Panc1 (cell line): Measurements from ENCODE around the gene CIC. TPM values are rescaled to one million over a fixed set of nuclear protein-coding genes. Genes with fewer than 3 reads are reported as not detected.

Source experiments
- ATAC-seq: fragments of 200-7000 bp; cut with Tn5 transposase; 2 replicates; pipeline ENCODE4 v1.9.1; 2020; ENCODE audit warnings: mild to moderate bottlenecking, moderate library complexity
- BruUV-seq: library from RNA; stranded (reverse); fragments of 400-500 nt; replicated peaks from 2 replicates; lab custom pipeline; 2021; lab: Mats Ljungman, UMichigan
- CTCF ChIA-PET: fragments of 300-600 bp; sonication (Branson Sonifier 250); formaldehyde crosslinking; loops from one replicate; lab custom pipeline; 2022; ENCODE audit warnings: antibody characterized with exemption; lab: Charles Lee
- POLR2A ChIA-PET: fragments of 300-600 bp; sonication (Branson Sonifier 250); formaldehyde crosslinking; loops from one replicate; lab custom pipeline; 2022; ENCODE audit warnings: antibody characterized with exemption; lab: Charles Lee
- DNase-seq: peaks from one replicate; pipeline ENCODE4 v3.0.0-alpha.2; 2010; ENCODE audit warnings: low read depth, low spot score
- H3K27ac ChIP-seq: 2 replicates; pipeline ENCODE4 v1.5.1; 2011; ENCODE audit warnings: mild to moderate bottlenecking, low read length, inconsistent platforms
- H3K27me3 ChIP-seq: fragments of 200-500 bp; sonication (Bioruptor generic); 2 replicates; pipeline ENCODE4 v1.6.0; 2014; ENCODE audit warnings: low read length, inconsistent platforms; ENCODE audit not compliant: control insufficient read depth, insufficient read depth
- H3K36me3 ChIP-seq: fragments of 200-500 bp; sonication (Bioruptor generic); 2 replicates; pipeline ENCODE4 v1.5.1; 2014; ENCODE audit warnings: inconsistent platforms, mild to moderate bottlenecking, low read length, moderate library complexity; ENCODE audit not compliant: control insufficient read depth, insufficient read depth
- H3K4me1 ChIP-seq: 2 replicates; pipeline ENCODE4 v1.5.1; 2011; ENCODE audit warnings: inconsistent platforms, mild to moderate bottlenecking, low read length, moderate library complexity; ENCODE audit not compliant: control insufficient read depth, insufficient read depth
- H3K4me3 ChIP-seq, 2 experiments: 2 replicates each; pipeline ENCODE4 v1.5.1; 2011 to 2012; ENCODE audit warnings: low read depth in 2 of 2, low read length in 2 of 2, mild to moderate bottlenecking in 2 of 2, inconsistent platforms in 1 of 2, moderate library complexity in 1 of 2
- H3K9me3 ChIP-seq: fragments of 200-500 bp; sonication (Bioruptor generic); 2 replicates; pipeline ENCODE4 v1.5.1; 2014; ENCODE audit warnings: low read depth, mild to moderate bottlenecking, inconsistent platforms, low read length, moderate library complexity; ENCODE audit not compliant: control insufficient read depth, insufficient read depth
- CTCF ChIP-seq: fragments of 450-650 bp; IDR thresholded peaks from 2 replicates; pipeline ENCODE4 v1.5.1; 2017; ENCODE audit warnings: mild to moderate bottlenecking
- POLR2AphosphoS5 ChIP-seq: IDR thresholded peaks from 2 replicates; pipeline ENCODE4 v1.6.1; 2012; ENCODE audit warnings: mild to moderate bottlenecking, low read depth, low read length, moderate library complexity
- REST ChIP-seq, 2 experiments: IDR thresholded peaks; 2 replicates each; pipeline ENCODE4 v1.6.1; 2011 to 2012; ENCODE audit warnings: low read depth in 2 of 2, control low read depth in 1 of 2, low read length in 1 of 2, mild to moderate bottlenecking in 1 of 2, moderate library complexity in 1 of 2; ENCODE audit not compliant: insufficient read depth in 1 of 2
- SIN3A ChIP-seq: IDR thresholded peaks from 2 replicates; pipeline ENCODE4 v1.6.1; 2012; ENCODE audit warnings: low read depth, mild to moderate bottlenecking, low read length, moderate library complexity, borderline replicate concordance; ENCODE audit not compliant: insufficient read depth
- TCF7L2 ChIP-seq: IDR thresholded peaks from 2 replicates; pipeline ENCODE4 v1.6.1; 2011; ENCODE audit warnings: mild to moderate bottlenecking, low read depth, low read length, inconsistent platforms
- in situ Hi-C: cut with HindIII; loops from 2 replicates; pipeline ENCODE4 v1.10.0; 2016; ENCODE audit warnings: low sequenced_read_pairs, low pct_unique_long_range_greater_than_20kb
- intact Hi-C: fragments of 100-400 bp; cut with micrococcal nuclease; formaldehyde crosslinking; loops from one replicate; pipeline ENCODE4 v1.10.0; 2022; ENCODE audit not compliant: unreplicated experiment
- total RNA-seq: library from RNA; stranded (reverse); gene quantifications from one replicate; pipeline ENCODE4 v1.2.1, GENCODE V29; 2021; ENCODE audit not compliant: unreplicated experiment

Gene CIC
- total RNA-seq, 1 experiment from 2014 or later = 67.4 TPM

- H3K9me3 ChIP-seq = no peaks in the 10 kb centered on the region
- no peaks in the 10 kb centered on the region for H3K27me3 ChIP-seq
- H3K27ac ChIP-seq = peak overlapping the region; percentile 72
- ChIA-PET POLR2A (no interaction called here), CTCF (interaction anchor here (0.5 to 4.5 kb wide), 6 partner anchors 10 to 66 kb away, joined by 3 to 38 read pairs (median 4); no protein-coding TSS in a partner anchor)
- no peak for DNase-seq
- ATAC-seq = no peak
- H3K4me3 ChIP-seq = no peak overlapping the region
- in situ Hi-C loops (no loop called here), intact Hi-C loops (loop anchor here (5.0 kb wide), 1 partner anchor 36 kb away; no protein-coding TSS in a partner anchor)
- peaks cover 5% of the 10 kb centered on the region; the same call in 1 of the 2 replicates for H3K36me3 ChIP-seq
- TF ChIP-seq CTCF = peak; percentile 77; the same call in 1 of the 2 replicates
- no peak for TF ChIP-seq SIN3A
- TF ChIP-seq POLR2AphosphoS5 = peak; percentile 44; the same call in 1 of the 2 replicates
- no peak for TF ChIP-seq REST (IDR thresholded peaks at IDR 0.05; ENCODE audit: insufficient read depth in 1 of 2, low read depth in 2 of 2, low read length in 1 of 2)
- H3K4me1 ChIP-seq = peaks cover 34% of the 10 kb centered on the region
- BruUV-seq = no TSS peak
These were observed 22.7 kb upstream of the CIC start for GRCh38 chr19:42246143-42246921.

GRCh38 chr19:42246922-42247639 lies 22.0 kb upstream of the CIC start:
- in situ Hi-C loops = no loop called here
- no peaks in the 10 kb centered on the region; the same call in 1 of the 2 replicates for H3K36me3 ChIP-seq
- POLR2A ChIA-PET = interaction anchor here (0.6 kb wide), 1 partner anchor 124 kb away, joined by 7 read pairs; no protein-coding TSS in a partner anchor
- intact Hi-C loops = loop anchor here (5.0 kb wide), 1 partner anchor 35 kb away; no protein-coding TSS in a partner anchor
- BruUV-seq = no TSS peak
- ATAC-seq = no peak
- no peak for DNase-seq
- CTCF ChIA-PET = interaction anchor here (0.5 to 4.5 kb wide), 4 partner anchors 14 to 65 kb away, joined by 3 to 38 read pairs (median 8); no protein-coding TSS in a partner anchor
- H3K4me1 ChIP-seq = peaks cover 38% of the 10 kb centered on the region
- H3K27ac ChIP-seq = peak overlapping the region; percentile 72
- TF ChIP-seq TCF7L2 (no peak), SIN3A (no peak), CTCF (no peak), REST (IDR thresholded peaks at IDR 0.05; ENCODE audit: insufficient read depth in 1 of 2, low read depth in 2 of 2, low read length in 1 of 2) (no peak), POLR2AphosphoS5 (no peak; the same call in 1 of the 2 replicates)
- H3K27me3 ChIP-seq = no peaks in the 10 kb centered on the region
- H3K9me3 ChIP-seq = no peaks in the 10 kb centered on the region
- no peak overlapping the region for H3K4me3 ChIP-seq
